ENCODE data around the gene SYT17.

- TF ChIP-seq CTCF (IDR thresholded peaks at IDR 0.05) (no peak), POLR2A (IDR thresholded peaks at IDR 0.05) (no peak)
Measured at GRCh38 chr16:19212059-19212458, 44.0 kb downstream of the SYT17 start.

Measured in Peyer's patch (tissue), 4 donors.